ENCODE measurements around the gene TYW3.

- TF ChIP-seq POLR2A (IDR thresholded peaks at IDR 0.05) (no peak), CTCF (IDR thresholded peaks at IDR 0.05) (no peak), EP300 (IDR thresholded peaks at IDR 0.05) (no peak)
Measured at GRCh38 chr1:74726063-74726462, 6.9 kb upstream of the TYW3 start.

All from tibial nerve (tissue), 4 donors.